Measurements from ENCODE around the gene RAB3IL1.

RAB3IL1 gene

DNA sequence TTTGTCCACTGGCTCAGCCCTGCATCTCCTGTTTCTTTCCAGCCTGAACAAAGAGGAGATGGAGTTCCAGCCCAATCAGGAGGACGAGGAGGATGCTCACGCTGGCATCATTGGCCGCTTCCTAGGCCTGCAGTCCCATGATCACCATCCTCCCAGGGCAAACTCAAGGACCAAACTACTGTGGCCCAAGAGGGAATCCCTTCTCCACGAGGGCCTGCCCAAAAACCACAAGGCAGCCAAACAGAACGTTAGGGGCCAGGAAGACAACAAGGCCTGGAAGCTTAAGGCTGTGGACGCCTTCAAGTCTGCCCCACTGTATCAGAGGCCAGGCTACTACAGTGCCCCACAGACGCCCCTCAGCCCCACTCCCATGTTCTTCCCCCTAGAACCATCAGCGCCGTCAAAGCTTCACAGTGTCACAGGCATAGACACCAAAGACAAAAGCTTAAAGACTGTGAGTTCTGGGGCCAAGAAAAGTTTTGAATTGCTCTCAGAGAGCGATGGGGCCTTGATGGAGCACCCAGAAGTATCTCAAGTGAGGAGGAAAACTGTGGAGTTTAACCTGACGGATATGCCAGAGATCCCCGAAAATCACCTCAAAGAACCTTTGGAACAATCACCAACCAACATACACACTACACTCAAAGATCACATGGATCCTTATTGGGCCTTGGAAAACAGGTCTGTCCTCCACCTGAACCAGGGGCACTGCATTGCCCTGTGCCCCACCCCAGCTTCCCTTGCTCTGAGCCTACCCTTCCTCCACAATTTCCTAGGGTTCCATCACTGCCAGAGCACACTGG lies 45.0 kb upstream of the RAB3IL1 start:
- no peak overlapping the region for H3K4me3 ChIP-seq (ENCODE audit: low read length, poor library complexity, severe bottlenecking)
- H3K27me3 ChIP-seq (ENCODE audit: insufficient read depth, low read length, poor library complexity, severe bottlenecking), result peaks cover 6% of the 10 kb centered on the region
- no peak overlapping the region for H2AFZ ChIP-seq (ENCODE audit: low read length)
- TF ChIP-seq EZH2phosphoT487 (IDR thresholded peaks at IDR 0.05; ENCODE audit: borderline replicate concordance), result no peak
- TF ChIP-seq, protein P1, sequence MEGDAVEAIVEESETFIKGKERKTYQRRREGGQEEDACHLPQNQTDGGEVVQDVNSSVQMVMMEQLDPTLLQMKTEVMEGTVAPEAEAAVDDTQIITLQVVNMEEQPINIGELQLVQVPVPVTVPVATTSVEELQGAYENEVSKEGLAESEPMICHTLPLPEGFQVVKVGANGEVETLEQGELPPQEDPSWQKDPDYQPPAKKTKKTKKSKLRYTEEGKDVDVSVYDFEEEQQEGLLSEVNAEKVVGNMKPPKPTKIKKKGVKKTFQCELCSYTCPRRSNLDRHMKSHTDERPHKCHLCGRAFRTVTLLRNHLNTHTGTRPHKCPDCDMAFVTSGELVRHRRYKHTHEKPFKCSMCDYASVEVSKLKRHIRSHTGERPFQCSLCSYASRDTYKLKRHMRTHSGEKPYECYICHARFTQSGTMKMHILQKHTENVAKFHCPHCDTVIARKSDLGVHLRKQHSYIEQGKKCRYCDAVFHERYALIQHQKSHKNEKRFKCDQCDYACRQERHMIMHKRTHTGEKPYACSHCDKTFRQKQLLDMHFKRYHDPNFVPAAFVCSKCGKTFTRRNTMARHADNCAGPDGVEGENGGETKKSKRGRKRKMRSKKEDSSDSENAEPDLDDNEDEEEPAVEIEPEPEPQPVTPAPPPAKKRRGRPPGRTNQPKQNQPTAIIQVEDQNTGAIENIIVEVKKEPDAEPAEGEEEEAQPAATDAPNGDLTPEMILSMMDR (conservative IDR thresholded peaks at IDR 0.05; ENCODE audit: low read length), result no peak
- H3K4me2 ChIP-seq (ENCODE audit: low read depth, low read length, poor library complexity, severe bottlenecking), result no peak overlapping the region
- peaks cover 21% of the 10 kb centered on the region; the same call in 1 of the 2 replicates for H3K36me3 ChIP-seq (ENCODE audit: insufficient read depth, low read length)
- peaks cover 22% of the 10 kb centered on the region for H3K4me1 ChIP-seq (ENCODE audit: insufficient read depth, low read length, poor library complexity, severe bottlenecking)
- no peaks in the 10 kb centered on the region for H3K9me2 ChIP-seq (replicated peaks; ENCODE audit: low read depth, low read length)
- peaks cover 5% of the 10 kb centered on the region; the same call in 1 of the 2 replicates for H3F3A ChIP-seq (ENCODE audit: low read depth)
- H3K9ac ChIP-seq (ENCODE audit: low read depth, low read length, poor library complexity, severe bottlenecking), result no peak overlapping the region
- H3K9me3 ChIP-seq (ENCODE audit: insufficient read depth, low read depth, low read length), result no peaks in the 10 kb centered on the region
- H4K20me1 ChIP-seq (ENCODE audit: insufficient read depth, low read length, poor library complexity, severe bottlenecking), result peaks cover 37% of the 10 kb centered on the region
- H3K79me2 ChIP-seq (ENCODE audit: insufficient read depth, low read length), result peaks cover 37% of the 10 kb centered on the region

DNA sequence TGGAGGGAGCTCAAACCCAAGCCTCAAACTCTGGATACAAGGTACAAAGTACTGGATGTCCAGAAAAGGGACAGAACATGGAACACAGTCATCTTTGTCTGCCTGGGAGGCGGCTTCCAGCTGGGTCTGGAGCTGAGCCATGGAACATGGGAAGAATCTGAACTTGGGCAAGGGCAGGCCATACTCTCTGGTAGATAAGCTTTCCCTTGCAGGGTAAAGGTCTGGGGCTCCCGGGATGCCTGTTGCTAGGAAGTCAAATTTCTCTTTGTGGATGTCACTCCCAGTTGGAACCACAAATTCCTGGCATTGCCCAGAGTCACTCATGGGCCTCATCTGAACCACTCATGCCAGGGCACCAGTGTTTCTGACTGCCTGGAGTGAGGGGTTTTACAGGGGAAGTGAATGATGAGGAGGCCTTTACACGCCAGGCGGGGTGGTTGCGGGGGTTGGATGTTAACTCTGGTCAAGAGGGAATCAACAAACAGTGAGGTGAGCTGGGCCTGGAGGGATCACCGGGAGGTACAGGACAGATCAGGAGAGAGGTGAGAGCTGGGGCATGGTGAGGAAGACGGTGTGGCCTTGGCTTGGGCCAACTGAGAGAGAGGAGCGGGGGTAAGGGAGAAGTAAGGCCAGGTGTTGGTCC lies 44.3 kb upstream of the RAB3IL1 start:
- H3K4me1 ChIP-seq (ENCODE audit: insufficient read depth, low read length, poor library complexity, severe bottlenecking), result peaks cover 22% of the 10 kb centered on the region

DNA sequence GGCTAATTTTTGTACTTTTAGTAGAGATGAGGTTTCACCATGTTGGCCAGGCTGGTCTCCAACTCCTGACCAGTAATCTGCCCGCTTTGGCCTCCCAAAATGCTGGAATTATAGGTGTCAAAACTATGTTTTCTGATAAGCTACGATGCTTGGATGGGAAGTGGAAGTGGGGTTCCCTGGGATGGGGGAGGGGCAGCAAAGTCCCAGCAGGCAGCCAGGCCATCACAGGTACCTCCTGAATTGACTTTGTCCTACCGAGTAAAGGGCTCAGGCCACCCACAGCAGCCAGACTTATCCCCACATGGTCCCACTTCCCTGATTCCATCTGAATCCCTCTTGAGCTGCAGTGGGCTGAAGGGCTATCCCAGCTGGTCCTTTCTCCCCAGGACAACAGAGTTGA lies 43.2 kb upstream of the RAB3IL1 start:
- Histone ChIP-seq H3K9ac (ENCODE audit: low read depth, low read length, poor library complexity, severe bottlenecking) (no peak overlapping the region), H3K79me2 (ENCODE audit: insufficient read depth, low read length) (peaks cover 19% of the 10 kb centered on the region), H2AFZ (ENCODE audit: low read length) (no peak overlapping the region), H3F3A (ENCODE audit: low read depth) (peaks cover 5% of the 10 kb centered on the region; the same call in 1 of the 2 replicates), H3K4me3 (ENCODE audit: low read length, poor library complexity, severe bottlenecking) (no peak overlapping the region), H4K20me1 (ENCODE audit: insufficient read depth, low read length, poor library complexity, severe bottlenecking) (peaks cover 19% of the 10 kb centered on the region), H3K9me2 (replicated peaks; ENCODE audit: low read depth, low read length) (no peaks in the 10 kb centered on the region), H3K27me3 (ENCODE audit: insufficient read depth, low read length, poor library complexity, severe bottlenecking) (no peaks in the 10 kb centered on the region), H3K36me3 (ENCODE audit: insufficient read depth, low read length) (peaks cover 19% of the 10 kb centered on the region; the same call in 1 of the 2 replicates), H3K9me3 (ENCODE audit: insufficient read depth, low read depth, low read length) (no peaks in the 10 kb centered on the region), H3K4me2 (ENCODE audit: low read depth, low read length, poor library complexity, severe bottlenecking) (no peak overlapping the region), H3K4me1 (ENCODE audit: insufficient read depth, low read length, poor library complexity, severe bottlenecking) (peaks cover 15% of the 10 kb centered on the region)
- TF ChIP-seq, protein P1 (conservative IDR thresholded peaks at IDR 0.05; ENCODE audit: low read length), result no peak
- no peak for TF ChIP-seq EZH2phosphoT487 (IDR thresholded peaks at IDR 0.05; ENCODE audit: borderline replicate concordance)

More for the DNA sequence above, 44.3 kb upstream of the RAB3IL1 start:
- Histone ChIP-seq H2AFZ (ENCODE audit: low read length) (no peak overlapping the region), H3K4me3 (ENCODE audit: low read length, poor library complexity, severe bottlenecking) (no peak overlapping the region), H3F3A (ENCODE audit: low read depth) (peaks cover 5% of the 10 kb centered on the region; the same call in 1 of the 2 replicates), H4K20me1 (ENCODE audit: insufficient read depth, low read length, poor library complexity, severe bottlenecking) (peaks cover 31% of the 10 kb centered on the region), H3K36me3 (ENCODE audit: insufficient read depth, low read length) (peaks cover 21% of the 10 kb centered on the region; the same call in 1 of the 2 replicates), H3K4me2 (ENCODE audit: low read depth, low read length, poor library complexity, severe bottlenecking) (no peak overlapping the region), H3K27me3 (ENCODE audit: insufficient read depth, low read length, poor library complexity, severe bottlenecking) (peaks cover 3% of the 10 kb centered on the region), H3K9ac (ENCODE audit: low read depth, low read length, poor library complexity, severe bottlenecking) (no peak overlapping the region), H3K79me2 (ENCODE audit: insufficient read depth, low read length) (peaks cover 31% of the 10 kb centered on the region), H3K9me3 (ENCODE audit: insufficient read depth, low read depth, low read length) (no peaks in the 10 kb centered on the region), H3K9me2 (replicated peaks; ENCODE audit: low read depth, low read length) (no peaks in the 10 kb centered on the region)
- TF ChIP-seq, protein P1 (conservative IDR thresholded peaks at IDR 0.05; ENCODE audit: low read length), result no peak
- TF ChIP-seq EZH2phosphoT487 (IDR thresholded peaks at IDR 0.05; ENCODE audit: borderline replicate concordance), result no peak
